SHP77 treated with DMSO at 0.1 percent for 48 hours (cell line): ENCODE data around the gene SCN3A.

Experiments used
- DNase-seq: peaks from one replicate; lab custom pipeline; 2025; lab: John Stamatoyannopoulos, UW

Gene SCN3A

GRCh38 chr2:165191096-165191728, 12.6 kb downstream of the SCN3A start:
- no peak for DNase-seq

GRCh38 chr2:165185633-165186032, 18.2 kb downstream of the SCN3A start:
- no peak for DNase-seq

GRCh38 chr2:165182029-165182428, 21.8 kb downstream of the SCN3A start:
- DNase-seq, result no peak

- DNase-seq, result no peak
These were observed 27.1 kb downstream of the SCN3A start for GRCh38 chr2:165176780-165177179.

- DNase-seq, result no peak
These were observed 30.6 kb downstream of the SCN3A start for GRCh38 chr2:165173215-165173614.

- DNase-seq, result no peak
These were observed 39.6 kb downstream of the SCN3A start for GRCh38 chr2:165164201-165164600.

- no peak for DNase-seq
These were observed 40.1 kb downstream of the SCN3A start for GRCh38 chr2:165163761-165164160.

- no peak for DNase-seq
These were observed 41.4 kb downstream of the SCN3A start for GRCh38 chr2:165162466-165162865.

GRCh38 chr2:165161510-165161909, 42.3 kb downstream of the SCN3A start:
- no peak for DNase-seq

- no peak for DNase-seq
These were observed 46.7 kb downstream of the SCN3A start for GRCh38 chr2:165157160-165157559.

- no peak for DNase-seq
These were observed 48.7 kb downstream of the SCN3A start for GRCh38 chr2:165155152-165155551.

GRCh38 chr2:165149439-165149838, 54.4 kb downstream of the SCN3A start:
- DNase-seq, result no peak

- DNase-seq, result no peak
These were observed 56.4 kb downstream of the SCN3A start for GRCh38 chr2:165147186-165148045.

GRCh38 chr2:165144315-165144714, 59.5 kb downstream of the SCN3A start:
- DNase-seq, result no peak

GRCh38 chr2:165141601-165142354, 62.1 kb downstream of the SCN3A start:
- no peak for DNase-seq

- DNase-seq, result no peak
These were observed 77.6 kb downstream of the SCN3A start for GRCh38 chr2:165126244-165126643.

GRCh38 chr2:165122521-165122920, 81.3 kb downstream of the SCN3A start:
- no peak for DNase-seq

- no peak for DNase-seq
These were observed 82.9 kb downstream of the SCN3A start for GRCh38 chr2:165120740-165121467.

GRCh38 chr2:165115258-165115657, 88.6 kb downstream of the SCN3A start:
- DNase-seq, result no peak

GRCh38 chr2:165114346-165114939, 89.4 kb downstream of the SCN3A start:
- DNase-seq, result no peak

- DNase-seq, result no peak
These were observed 90.4 kb downstream of the SCN3A start for GRCh38 chr2:165113414-165113813.

- DNase-seq, result no peak
These were observed 91.1 kb downstream of the SCN3A start for GRCh38 chr2:165112789-165113188.
